Measurements from ENCODE around the gene MAD1L1. TPM values are rescaled to one million over a fixed set of nuclear protein-coding genes. Genes with fewer than 3 reads are reported as not detected.

The MAD1L1 gene
- total and polyA plus RNA-seq, 2 of the 8 experiments (the other 6 are each of a cell fraction or from before 2014, with no cell fraction given), result 40.4 to 44.6 TPM

GRCh38 chr7:1920266-1920681 is 312.5 kb downstream of the MAD1L1 start (continued):
- no peak for TF ChIP-seq SIX5 (IDR thresholded peaks at IDR 0.05; ENCODE audit: low read depth, low read length)
